Measurements from ENCODE around the gene HDAC3.

HDAC3 gene

DNA sequence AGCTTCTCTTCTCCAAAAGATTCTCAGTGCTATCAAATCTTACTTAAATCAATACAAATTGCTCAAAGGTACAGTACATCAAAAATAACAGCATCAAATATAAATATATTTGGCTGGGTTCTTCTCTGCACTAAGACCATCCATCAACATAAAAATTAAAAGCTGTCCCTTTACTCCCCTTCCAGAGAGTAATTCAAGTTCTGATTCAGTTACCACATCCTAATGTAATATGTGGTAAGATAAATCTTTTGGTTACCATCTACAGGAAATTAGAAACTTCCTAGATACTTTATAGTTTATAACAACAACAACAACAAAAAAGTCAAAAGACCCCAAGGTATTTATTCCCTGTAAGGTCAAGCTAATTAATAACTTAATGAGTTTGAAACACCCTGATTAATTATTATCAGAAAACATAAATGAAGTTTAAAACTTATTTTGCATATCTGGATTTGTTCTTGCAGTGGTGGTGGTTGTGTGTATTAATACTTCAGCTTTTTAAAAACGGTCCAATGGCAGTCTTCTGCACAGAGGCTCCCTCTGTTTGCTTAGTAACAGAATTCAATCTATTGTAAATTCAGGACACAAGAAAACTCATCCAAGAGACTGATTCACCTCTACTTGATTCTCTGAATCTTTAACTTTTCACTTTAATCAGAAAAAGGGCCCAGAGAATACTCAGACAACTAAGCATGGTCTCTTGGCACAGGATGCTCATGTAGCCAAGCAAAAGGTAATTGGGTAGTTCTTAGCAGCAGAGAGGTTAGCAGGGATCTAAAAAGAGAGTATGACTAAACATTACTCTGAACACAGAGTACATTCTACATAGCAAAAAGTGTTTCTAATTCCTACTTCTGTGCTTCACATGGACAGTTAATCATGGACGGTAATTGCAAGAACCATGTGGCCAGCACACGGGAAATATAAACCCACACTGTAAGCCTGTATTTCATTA lies 38.0 kb downstream of the HDAC3 start:
- peak; percentile 14 to 15 for DNase-seq

DNA sequence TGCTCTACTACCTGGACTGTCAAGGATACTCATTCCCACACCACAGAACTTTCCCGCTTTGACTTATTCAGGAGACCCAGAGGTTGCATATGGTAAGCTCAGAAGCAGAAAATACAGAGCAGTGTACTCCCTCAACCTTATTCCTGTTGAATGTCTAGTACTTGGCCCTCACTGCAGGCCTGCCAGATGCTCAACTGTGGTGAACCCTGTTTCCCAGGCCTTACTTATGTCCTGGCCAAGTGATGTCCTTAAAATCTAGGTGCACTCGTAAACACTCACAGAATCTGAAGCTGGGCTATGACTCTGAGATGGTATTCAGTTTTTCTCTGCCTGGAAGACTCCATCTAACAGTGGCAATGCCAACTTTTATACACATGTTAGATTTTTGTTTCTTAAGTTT lies 38.8 kb downstream of the HDAC3 start:
- no peak for DNase-seq

DNA sequence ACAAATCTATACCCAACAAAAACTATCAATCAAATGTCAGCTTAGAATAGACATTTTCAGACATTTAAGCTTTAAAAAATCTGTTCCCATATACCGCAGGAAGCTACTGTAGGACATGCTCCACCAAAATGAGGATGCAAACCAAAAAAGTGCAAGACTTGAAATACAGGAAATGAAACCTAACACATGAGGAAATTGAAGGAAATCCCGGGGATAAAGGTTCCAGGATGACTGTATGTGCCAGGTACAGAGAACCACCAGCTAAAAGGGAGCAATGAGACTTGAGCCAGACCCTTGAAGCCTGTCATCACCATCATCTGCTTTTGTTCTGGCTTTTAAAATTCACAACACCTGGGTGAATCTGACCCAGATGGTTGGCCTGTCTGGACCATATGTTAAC lies 39.3 kb downstream of the HDAC3 start:
- DNase-seq: peak; percentile 55 to 74

DNA sequence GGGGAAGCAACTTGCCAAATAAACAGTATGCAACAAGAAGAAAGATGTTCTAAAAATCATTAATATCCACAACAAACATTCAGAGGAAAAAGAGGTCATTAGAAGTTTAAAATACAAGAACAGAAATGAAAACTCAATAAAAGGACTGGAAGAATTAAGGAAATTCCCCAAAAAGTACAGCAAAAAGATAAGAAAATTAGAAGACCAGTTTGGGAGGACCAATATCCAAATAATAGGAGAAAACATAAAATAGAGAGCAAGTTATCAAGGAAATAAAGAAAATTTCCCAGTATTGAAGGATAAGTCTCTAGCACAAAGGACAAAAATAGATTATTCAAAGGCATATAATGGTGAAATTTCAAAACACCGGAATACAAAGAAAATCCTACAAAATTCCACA lies 39.8 kb downstream of the HDAC3 start:
- DNase-seq: no peak

DNA sequence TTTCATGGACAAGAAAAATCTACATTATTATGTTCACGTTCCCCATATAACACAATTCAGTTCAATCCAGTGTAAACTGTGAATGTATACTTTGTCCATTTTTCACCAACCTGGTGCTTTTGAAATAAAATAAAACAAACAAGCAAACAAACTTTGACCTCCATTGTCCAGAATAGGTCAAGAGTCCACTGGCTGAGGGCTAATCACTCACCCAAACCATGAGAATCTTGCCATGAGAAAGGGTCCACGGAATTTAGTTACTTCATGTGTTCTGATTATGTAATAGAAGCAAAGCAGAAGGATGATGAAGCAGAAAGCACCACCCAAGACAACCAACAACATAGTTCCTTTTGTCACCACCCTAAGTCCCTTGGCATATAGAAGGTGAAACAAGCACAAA lies 46.5 kb downstream of the HDAC3 start:
- DNase-seq: peak; percentile 73 to 74

DNA sequence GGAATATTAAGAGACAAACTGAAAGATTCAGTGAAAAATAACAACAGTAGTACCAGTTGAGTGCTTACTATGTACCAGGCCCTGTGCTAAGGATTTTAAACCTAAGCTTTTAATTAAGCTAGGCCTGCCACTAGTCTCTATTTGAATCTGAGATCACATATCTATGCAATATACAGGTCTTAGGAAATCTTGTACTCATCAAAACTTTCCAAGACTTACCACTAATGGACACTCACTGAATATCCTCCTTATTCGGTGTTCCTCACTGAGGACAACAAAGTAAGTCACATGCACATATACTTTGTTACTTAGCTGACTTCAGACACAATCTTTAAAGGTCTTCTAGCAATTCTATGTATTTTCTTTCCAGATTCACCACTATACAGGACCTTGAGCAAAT lies 50.4 kb downstream of the HDAC3 start:
- DNase-seq: no peak

DNA sequence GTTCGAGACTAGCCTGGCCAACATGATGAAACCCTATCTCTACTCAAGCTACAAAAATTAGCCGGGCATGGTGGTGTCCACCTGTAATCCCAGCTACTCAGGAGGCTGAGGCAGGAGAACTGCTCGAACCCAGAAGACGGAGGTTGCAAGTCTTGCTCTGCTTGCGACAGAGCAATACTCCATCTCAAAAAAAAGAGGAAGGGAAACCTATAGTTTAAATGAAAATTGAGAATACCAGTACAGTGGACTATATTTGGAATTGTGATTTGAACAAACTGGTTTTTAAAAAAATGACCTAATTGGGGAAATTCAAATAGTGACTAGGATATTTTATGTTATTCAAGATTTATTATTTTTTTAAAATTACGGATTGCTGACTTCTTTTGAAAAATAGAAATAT lies 51.1 kb downstream of the HDAC3 start:
- peak in 1 of 2 donors; percentile 26 for DNase-seq

DNA sequence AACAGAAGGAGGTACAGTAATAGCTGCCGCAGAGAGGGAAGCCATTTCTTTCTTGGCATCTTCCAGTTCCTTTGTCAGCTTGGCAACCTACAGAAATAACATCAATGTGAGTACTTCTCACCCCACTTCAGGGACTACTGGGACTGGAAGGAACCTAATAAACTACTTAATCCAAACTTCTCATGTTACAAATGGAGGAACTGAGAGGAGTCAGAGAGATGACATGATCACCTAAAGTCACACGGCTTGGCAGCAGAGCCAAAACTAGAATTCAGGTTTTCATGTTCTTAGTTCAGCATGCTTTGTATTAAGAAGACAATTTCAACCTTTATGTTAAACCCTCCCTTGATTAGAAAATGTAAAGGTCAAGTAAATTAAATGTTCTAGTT lies 62.5 kb downstream of the HDAC3 start:
- DNase-seq: no peak

DNA sequence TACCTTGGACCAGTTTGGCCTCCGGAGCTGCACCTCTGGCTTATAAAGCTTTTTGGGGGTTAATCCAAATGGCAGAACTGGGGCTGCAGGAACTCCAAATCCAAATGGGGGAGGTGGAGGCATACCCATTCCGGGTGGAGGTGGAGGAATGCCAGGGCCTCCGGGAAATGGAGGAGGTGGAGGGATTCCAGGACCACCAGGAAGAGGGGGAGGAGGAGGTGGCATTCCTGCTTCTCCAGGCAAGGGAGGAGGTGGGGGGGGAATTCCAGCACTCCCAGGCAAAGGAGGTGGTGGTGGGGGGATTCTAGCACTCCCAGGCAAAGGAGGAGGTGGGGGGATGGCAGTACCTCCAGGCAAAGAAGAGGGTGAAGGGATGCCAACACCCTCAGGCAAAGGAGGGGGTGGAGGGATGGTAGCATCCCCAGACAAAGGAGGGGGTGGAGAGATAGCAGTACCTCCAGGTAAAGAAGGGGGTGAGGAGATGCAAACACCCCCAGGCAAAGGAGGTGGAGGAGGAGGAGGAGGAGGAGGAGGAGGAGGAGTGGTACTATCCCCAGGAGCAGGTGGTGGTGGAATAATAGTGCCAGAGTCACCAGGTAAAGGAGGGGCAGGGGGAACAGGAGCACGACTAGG lies 63.0 kb downstream of the HDAC3 start:
- DNase-seq: no peak
